GM21381 (cell line): ENCODE data around the gene TLR9.

Experiments used
- ATAC-seq: cut with Tn5 transposase; IDR thresholded peaks from one replicate; pipeline ENCODE4 v1.9.1; 2021; ENCODE audit warnings: mild to moderate bottlenecking, moderate library complexity; ENCODE audit not compliant: unreplicated experiment

Gene TLR9

DNA sequence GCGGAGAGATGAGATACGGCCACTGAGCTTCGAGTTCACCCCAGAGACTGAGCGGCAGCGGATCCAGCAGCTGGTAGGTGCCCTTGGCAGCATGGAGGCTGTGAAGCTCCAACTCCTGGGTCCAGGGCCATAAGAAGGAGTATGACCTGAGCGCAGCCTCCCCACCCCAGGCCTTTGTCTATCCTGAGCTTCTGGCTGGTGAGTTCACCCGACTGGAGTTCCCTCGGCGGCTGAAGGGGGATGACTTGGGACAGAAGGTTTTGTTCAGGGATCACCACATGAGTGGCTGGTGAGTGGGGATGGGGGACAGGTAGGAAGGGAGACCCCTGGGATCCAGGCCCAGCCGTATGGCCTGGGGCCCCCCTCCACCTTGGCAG lies 22.7 kb upstream of the TLR9 start:
- ATAC-seq: no peak

DNA sequence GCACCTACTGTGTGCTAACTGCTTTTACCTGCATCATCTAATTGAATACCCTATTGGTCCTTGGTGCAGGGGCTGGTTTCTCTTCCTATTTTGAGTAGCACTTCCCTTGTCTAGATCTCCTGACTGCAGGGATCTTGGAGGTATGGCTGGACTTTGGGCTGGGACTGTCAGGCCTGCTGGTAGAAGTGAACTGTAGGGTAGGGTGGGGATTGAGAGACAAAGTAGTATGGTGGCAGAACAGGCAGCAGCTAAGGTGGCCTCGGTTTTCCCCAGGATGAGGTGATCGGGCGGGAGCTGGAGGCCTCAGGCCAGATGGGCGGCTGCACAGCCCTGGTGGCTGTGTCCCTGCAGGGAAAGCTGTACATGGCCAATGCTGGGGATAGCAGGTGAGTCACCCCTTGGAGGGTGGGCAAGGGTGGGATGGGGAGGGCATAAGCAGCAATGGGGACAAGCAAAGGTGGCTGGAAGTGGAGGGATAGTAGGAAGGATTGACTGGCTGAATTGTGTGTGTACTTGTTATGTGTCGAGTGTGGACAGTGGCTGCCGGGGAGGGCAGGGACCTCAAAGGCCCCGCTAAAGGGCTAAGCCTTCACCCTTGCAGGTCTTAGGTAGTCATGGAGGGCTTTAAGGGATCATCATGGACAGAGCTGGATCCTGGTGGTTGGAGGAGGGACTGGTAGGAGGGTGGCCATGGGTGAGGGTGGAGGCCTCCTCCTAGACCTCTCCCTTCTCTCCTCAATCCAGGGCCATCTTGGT lies 22.1 kb upstream of the TLR9 start:
- ATAC-seq: no peak

DNA sequence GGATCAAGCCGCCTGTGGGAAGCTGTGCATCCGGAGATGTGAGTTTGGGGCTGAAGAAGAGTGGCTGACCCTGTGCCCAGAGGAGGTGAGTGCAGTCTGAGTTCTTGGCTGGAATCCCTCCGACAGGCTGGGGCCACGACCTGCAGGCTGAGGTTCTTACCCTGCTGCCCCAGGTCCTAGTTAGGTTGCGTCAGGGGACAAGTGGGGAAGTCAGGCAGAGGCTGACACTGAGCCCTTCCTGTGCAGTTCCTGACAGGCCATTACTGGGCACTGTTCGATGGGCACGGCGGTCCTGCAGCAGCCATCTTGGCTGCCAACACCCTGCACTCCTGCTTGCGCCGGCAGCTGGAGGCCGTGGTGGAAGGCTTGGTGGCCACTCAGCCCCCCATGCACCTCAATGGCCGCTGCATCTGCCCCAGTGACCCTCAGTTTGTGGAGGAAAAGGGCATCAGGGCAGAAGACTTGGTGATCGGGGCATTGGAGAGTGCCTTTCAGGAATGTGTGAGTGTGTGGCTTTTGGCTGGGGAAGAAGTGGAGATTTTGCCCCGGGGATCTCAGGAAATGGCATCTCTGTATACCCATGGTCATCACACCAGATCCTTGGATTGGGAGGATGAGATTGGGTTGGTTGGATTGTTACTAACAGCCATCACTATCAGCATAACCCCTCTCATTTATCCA lies 21.4 kb upstream of the TLR9 start:
- ATAC-seq: no peak

DNA sequence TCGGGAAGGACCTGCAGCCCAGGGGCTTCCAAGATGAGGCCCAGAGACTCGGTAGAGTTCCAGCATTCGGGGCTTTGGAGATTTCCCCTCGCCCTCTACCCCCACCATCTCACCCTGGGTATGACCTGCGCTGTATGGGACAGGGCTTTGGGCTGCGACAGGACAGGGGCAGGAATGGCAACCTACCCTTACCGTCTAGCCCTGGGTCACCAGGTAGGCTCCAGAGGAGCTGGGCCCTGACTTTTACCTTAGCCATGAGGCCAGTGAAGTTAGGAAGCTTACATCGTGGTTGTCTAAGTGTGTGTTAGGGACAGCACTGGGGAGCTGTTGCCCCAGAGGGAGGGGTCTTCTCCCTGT lies 20.8 kb upstream of the TLR9 start:
- ATAC-seq: no peak

DNA sequence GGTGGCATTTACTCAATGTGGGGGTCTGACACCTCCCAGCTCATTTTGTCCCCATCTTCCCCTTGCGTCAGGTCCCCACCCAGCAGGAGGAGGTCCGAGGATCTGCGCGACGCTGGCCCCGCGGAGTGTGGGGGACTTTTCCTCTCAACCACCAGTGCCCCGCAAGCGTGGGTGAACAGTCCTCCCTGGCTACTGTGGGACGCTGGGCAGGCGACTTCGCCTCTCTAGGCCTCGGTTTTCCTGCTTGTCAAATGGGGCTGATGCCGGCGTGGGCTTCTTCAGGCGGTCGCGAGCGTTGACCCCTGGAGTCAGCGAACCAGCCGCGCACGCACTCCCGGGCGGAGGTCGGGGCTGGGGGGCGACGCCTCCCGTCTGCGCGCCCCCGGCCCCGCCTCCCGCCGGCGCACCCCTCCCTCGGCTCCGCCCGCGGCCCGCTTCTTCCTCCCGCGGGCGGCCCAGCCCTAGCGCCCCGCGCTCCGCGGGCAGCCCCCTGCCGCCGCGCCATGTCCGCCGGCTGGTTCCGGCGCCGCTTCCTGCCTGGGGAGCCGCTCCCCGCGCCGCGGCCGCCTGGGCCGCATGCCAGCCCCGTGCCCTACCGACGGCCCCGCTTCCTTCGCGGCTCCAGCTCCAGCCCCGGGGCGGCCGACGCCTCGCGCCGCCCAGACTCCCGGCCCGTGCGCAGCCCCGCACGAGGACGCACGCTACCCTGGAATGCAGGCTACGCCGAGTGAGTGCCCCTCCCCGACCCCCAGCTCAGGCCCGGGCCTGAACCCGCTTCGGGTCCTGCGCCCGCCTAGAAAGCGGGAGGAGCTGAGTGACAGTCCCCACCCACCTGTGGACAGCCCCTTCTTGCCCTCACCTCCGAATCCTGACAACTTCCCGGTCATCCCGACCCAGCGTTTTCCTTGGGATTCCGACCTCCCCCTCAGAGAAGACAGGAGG lies 20.1 kb upstream of the TLR9 start, which contains the start of gene PPM1M:
Gene PPM1M, plus strand, starts transcription at position 438 of the 942 bp plus-strand sequence. Its CDS starts 66 bp downstream, at position 504.
- ATAC-seq: peak; percentile 33

DNA sequence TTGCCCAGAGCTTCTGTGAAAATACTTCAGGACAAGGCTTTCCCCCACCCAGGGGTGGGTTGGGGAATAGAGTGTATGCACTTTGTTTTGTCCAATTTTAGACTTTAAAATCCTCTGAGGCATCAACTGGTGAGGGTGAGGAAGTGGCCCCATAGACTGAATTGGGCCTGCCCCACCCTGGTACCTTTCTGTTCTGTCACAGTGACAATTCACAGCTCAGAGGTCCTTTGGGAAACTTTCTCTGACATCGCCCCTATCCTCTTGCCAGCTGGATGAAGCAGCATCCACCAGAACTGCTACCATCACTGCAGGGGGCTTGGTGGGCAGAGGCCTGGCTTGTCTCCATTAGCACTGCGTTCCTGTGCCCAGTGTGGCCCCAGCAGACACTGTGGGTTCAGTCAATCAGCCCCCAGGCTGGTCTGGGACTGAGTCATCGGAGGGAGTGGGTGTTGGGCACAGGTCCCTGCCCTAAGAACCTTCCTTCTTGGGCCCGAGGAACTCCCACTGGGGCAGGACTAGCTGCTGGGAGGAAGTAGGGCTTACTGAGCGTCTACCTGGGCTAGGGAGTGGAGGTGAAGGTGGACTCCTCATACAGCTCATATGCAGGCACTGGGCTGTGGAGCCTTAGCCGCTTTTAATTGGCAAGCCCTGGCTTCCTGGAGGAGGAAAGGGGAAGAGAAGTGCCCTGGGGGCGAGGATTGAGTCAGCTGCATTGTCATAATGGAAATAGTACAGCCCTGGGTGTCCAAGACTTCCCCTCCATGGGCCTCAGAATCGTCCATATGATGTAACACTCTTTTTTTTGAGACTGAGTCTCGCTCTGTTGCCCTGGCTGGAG lies 18.6 kb upstream of the TLR9 start:
- peak; percentile 33 for ATAC-seq

DNA sequence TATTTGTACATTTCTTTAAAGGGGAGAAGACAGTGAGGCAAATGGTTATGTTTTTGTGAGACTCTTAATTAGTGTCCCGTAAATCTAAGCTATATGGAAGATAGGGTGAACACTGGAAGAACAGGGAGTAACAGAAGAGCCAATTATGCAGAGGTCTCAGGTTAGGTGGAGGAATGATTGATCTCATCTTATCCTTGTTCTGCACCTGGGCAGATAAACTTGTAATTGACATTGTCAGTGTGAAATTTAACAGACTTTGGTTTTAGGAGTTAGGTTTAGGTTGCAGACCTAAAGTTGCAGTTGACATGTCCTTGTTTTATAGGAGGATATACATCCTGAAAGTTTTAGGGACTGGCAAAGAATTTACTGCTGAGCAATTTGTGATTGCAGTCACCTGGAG lies 16.6 kb upstream of the TLR9 start:
- ATAC-seq: no peak

DNA sequence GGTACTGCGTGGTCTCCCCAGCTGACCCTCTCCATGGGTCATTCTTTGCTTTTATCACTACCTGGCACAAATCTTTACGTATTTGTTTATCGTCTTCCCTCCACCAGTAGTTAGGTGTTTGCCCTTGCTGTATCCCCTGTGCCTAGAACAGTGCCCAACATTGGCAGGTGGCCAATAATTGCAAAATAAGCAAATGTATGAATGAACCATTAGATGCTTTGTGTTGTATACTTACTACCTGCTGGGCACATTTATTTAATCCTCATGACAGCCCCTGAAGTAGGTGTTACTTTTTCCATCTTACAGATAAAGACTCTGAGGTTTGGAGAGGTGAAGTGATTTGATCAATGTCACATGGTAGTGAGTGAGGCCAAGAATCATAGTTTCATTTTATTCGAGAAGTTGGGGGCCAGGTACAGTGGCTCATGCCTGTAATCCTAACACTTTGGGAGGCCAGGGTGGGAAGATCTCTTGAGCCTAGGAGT lies 15.5 kb upstream of the TLR9 start:
- ATAC-seq: no peak

DNA sequence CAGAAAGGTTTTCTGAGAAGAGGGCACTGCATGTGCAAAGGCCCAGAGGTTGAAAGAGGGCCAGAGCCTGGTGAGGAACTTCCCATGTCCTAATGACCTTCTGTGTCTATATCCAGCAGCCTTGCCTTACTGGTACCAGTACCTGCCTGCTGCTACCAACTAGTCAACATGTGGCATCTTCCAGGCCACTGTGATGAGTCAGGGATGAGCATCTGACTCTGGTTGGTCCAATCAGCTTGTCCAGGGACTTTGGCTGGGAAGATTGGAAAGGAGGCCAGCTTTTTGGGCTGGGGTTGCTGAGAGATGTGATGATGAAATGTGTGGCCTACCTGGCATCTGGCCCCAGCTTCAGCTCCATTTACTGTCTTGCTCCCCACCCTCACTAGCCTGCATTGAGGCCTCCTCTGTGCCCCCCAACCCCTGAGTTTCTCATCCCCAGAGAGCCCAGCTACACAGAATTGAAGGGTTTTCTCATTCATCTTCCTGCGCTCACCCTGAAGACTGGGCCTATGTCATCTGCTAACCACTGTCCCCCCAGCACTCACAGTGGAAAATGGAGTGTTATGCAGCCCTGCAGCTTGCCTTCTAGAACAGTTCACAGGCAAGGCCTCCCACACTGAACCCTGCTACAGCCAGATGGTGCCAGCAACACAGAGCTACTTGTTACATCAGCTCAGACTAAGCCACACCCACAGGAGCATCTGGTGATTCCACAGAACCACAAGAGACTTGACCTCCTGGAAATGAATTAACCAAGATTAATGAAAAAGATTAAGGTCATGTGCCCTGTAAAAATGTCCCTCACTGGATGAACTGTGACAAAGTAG lies 14.8 kb upstream of the TLR9 start:
- ATAC-seq: no peak

DNA sequence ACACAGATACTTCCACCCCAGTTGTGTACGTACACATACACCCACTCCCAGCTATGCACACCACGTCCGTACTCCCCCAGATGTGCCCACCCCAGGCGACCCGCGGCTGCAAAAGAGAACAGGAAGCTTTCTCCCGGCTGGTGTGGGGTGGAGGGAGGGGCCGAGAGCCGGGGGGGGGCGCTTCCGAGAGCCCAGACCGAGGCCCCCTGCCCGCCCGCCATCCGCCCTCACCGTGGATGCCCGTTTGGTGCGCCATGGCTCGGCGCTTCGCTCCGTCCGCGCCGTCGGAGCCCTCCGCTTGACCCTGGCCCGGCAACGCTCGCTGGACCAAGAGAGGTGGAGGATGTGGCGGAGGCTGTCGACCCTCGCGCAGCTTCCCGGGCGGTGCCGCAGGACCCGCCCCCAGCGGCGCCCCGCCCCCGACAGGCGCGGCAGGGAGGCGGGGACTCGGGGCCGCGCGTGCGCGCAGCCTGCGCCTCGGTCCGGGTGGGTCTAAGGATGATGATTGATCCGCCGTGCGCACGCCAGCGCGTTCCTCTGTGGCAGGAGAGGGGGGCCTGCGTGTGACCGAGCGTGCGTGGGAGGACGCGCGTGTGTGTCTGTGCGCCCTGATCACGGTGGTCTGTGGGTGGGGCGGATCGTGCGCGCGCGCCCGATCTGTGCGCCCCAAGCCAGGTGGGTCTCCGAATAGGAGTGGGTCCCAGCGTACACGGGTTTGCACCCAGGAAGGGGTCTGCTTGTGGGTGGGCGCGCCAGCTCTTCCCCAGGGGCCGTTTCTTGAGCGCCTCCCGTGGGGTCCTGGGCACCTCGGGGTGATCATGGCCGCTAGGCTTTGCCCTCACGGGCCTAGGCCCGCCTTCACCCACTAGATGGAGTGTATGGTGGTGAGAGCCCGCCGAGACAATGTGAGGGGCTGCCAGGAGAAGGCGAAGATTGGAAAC lies 13.6 kb upstream of the TLR9 start, which contains the start of gene TWF2:
Gene TWF2, minus strand, starts transcription at position 398 of the 941 bp plus-strand sequence. Its CDS starts 142 bp downstream, at position 256.
- ATAC-seq: peak; percentile 73

DNA sequence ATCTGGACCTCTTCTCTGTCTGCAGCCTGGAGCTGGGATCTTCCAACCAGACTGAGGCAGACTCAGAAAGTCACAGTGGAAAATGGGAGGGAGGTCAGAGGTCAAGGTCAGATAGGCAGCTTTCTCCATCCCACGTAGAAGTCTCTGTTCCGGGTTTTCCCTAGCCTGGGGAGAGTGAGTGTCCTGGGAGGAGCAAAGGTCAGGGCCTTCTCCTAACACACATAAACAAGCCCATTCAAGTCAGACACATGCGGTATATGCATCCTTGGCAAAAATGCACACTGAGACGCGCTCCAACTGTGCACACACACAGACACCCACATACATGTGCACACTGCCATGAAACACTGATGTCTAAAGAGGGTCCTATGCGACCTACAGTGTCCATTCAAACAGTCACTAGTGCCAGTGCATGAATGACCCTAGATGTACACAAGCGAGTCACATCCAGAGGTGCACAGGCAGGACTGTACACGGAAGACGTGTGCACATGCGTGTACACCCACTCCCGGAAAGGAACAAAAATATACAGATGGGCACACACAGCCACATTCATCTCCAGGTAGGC lies 12.8 kb upstream of the TLR9 start:
- ATAC-seq: no peak

DNA sequence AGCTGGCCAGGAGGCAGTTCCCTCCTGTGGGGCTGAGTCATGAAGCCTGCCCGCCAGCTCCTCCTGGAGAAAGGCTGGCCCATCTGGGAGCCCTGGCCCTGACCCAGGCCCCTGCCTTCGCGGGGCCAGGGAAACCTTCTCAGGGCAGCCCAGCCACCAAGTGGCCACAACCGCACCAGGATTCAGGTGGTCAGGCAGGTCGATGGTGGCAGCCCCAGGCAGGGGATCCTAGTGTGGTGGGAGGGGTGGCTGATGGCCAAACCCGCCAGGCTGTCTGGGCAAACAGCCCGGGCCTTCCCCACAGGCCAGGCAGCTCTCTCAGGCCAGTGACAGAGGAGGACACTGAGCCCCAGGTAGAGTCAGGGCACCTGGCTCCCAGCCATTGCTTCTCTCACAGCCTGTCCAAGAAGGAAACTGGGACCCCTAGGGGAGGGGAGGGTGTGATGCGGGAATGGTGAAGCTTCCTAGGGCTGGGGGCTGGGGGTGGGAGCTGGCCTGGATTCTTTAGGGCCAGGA lies 12.3 kb upstream of the TLR9 start:
- ATAC-seq: no peak

DNA sequence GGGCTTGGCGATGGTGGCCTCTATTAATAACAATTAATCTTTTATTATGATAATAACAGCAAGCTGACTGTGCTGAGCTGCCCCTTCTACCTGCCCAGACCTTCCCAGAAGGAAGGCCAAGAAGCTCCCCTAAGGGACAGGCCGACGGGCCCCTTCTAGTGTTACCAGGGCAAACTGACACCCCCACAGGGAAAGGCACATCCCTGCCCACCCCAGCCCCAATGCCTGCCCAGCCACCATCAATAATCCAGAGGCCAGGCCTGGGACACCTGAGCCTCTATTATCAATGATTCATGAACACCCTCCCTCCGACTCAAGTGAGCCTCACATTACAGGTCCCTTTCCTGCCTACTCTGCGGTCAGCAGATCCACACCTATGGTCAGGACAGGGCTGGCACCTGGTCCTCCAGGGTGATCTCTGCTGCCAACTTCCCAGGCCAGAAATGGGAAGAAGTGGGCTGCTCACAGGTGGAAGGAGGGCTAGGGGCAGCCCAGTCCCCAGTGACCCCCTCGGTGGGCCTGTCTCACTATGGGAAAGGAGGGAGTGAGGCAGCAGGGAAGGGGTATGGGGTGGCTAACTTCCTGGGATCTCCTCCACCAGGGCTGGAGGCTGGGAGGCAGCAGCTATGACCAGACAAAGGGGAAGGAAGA lies 11.7 kb upstream of the TLR9 start:
- ATAC-seq: no peak

DNA sequence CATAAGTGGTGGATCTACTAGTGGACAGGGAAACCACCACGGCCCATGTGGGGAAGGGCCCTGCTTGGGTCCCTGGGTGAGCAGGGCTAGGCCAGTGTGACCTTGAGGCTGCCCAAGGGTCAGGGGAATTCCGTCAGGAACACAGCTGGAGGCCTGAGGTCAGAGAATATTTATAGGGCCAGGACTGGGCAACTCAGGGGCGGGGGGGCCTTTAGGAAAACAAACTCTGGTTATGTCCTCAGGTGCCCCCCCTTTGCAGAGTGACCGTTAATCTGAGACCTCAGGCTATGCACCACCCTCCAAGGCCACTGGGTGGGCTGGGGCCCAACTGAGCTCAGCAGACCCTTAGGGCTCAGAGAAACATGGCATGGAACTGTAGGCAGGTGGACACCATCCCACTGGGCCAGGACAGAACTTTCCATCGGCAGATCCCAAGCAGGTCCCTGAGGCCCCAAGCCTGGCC lies 11.0 kb upstream of the TLR9 start:
- ATAC-seq: no peak

DNA sequence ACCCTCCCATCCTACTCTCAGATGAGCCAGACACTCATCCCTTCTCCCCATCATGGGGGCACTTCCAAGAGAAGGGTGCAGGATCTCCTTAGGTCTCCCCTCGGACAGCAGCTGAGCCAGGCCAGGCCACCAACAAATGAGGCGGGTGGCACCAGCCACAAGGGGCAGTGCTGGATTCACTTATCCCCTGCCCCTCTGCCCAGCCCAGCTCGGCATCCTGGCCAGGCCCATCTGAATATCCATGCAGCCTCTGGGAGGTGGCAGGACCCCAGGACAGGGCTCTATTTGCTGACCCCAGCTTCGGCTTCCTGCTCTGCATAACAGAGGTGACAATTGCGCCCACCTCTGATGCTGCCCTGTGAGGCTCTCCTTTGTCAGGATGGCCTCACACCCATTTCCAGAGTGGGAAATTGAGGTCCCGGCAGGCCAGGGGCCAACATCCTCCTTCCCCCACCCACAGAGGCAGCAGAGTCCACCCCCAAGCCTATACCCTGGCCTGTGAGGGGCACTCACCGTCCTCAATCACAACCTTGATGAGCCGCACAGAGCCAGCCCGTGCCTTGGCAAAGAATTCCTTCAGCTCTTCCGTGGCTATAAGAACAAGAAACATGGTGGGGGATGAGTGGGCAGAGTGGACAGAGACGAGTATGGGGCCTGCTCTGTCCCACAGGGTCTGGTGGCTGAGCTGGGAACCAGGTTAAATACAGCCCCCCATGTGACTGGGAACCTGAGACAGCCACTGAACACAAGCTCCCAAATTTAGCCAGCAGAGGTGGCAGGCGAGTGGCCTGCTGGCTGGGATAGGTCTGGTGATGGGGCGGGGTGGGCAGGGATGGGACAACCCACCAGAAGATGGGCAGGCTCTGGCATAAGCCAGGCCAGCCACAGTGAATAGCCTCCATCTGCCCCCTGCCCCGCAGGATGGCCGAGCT lies 9.3 kb upstream of the TLR9 start:
- no peak for ATAC-seq

DNA sequence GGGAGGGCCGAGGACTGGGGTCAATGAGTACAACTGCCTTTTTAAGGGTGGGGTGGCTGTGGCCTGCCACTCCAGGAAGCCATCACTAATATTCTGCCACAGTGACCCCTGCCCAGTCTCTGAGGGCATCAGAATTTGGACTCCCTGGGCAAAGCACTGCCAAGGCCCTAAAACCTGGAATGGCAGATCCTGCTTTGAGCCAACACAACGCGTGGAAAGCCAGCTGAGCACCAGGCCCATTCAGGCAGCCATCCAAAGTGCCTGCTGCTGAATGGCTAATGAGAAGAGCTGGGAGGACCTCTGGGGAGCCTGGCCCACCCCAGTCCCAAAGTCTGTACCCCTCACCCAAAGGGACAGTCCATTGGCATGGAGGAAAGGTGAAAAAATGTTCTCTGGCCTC lies 8.5 kb upstream of the TLR9 start:
- no peak for ATAC-seq
